ENCODE results near the gene LENG9.

DNA sequence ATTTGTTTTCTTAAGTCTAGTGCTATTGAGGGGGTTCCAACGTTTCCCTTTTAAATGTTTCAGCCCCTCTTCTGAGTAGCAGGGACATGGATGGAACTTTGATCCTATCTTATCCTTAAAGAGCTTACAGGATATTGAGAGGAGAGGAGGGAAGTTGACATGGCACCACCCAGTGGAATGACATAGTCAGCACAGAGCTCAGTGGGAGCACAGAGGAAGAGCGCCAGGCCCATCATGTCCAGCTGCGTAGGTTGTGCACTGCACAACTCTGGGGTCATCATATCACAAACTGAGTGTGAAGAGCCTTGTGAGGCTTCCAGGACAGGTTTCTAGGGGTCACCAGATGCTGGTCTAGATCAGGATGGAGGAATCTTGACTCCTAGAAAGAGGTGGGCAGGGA, 14.1 kb upstream of the LENG9 start:
- TF ChIP-seq EP300 (IDR thresholded peaks at IDR 0.05) = no peak
- TF ChIP-seq, protein P1, sequence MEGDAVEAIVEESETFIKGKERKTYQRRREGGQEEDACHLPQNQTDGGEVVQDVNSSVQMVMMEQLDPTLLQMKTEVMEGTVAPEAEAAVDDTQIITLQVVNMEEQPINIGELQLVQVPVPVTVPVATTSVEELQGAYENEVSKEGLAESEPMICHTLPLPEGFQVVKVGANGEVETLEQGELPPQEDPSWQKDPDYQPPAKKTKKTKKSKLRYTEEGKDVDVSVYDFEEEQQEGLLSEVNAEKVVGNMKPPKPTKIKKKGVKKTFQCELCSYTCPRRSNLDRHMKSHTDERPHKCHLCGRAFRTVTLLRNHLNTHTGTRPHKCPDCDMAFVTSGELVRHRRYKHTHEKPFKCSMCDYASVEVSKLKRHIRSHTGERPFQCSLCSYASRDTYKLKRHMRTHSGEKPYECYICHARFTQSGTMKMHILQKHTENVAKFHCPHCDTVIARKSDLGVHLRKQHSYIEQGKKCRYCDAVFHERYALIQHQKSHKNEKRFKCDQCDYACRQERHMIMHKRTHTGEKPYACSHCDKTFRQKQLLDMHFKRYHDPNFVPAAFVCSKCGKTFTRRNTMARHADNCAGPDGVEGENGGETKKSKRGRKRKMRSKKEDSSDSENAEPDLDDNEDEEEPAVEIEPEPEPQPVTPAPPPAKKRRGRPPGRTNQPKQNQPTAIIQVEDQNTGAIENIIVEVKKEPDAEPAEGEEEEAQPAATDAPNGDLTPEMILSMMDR (IDR thresholded peaks at IDR 0.05) = no peak
- no peak for TF ChIP-seq POLR2AphosphoS5 (IDR thresholded peaks at IDR 0.05)
- no peak for TF ChIP-seq POLR2A (IDR thresholded peaks at IDR 0.05)

All from stomach (tissue), 4 donors.